Trophoblast cell (in vitro differentiated cells and primary cell): ENCODE data around the gene C9orf85. TPM values are rescaled to one million over a fixed set of nuclear protein-coding genes. Genes with fewer than 3 reads are reported as not detected.

Source experiments
- DNase-seq, 2 donors: peaks; one replicate each; pipeline ENCODE4 v3.0.0-alpha.2; 2016
- H2AFZ ChIP-seq: 2 replicates; pipeline ENCODE4 v1.6.1; 2013; ENCODE audit warnings: low read length, moderate library complexity, mild to moderate bottlenecking; ENCODE audit not compliant: insufficient read depth, poor library complexity
- H2AK5ac ChIP-seq: 2 replicates; pipeline ENCODE4 v1.6.1; 2013; ENCODE audit warnings: mild to moderate bottlenecking, low read length
- H2BK120ac ChIP-seq: 2 replicates; pipeline ENCODE4 v1.6.1; 2013; ENCODE audit warnings: low read length, mild to moderate bottlenecking, moderate library complexity; ENCODE audit not compliant: insufficient read depth, poor library complexity
- H2BK12ac ChIP-seq: 2 replicates; pipeline ENCODE4 v1.6.1; 2013; ENCODE audit warnings: mild to moderate bottlenecking, low read length, moderate library complexity
- H2BK5ac ChIP-seq: 2 replicates; pipeline ENCODE4 v1.6.1; 2013; ENCODE audit warnings: low read length, low read depth, moderate library complexity, mild to moderate bottlenecking; ENCODE audit not compliant: poor library complexity
- H3K14ac ChIP-seq: 2 replicates; pipeline ENCODE4 v1.6.1; 2013; ENCODE audit warnings: mild to moderate bottlenecking, low read length
- H3K18ac ChIP-seq: 2 replicates; pipeline ENCODE4 v1.6.1; 2013; ENCODE audit warnings: mild to moderate bottlenecking, low read length
- H3K23ac ChIP-seq: 2 replicates; pipeline ENCODE4 v1.6.1; 2013; ENCODE audit warnings: low read length
- H3K27ac ChIP-seq: 2 replicates; pipeline ENCODE4 v1.5.1; 2013; ENCODE audit warnings: low read depth, mild to moderate bottlenecking, inconsistent platforms, low read length, moderate library complexity
- H3K27me3 ChIP-seq: 2 replicates; pipeline ENCODE4 v1.6.1; 2013; ENCODE audit warnings: inconsistent platforms, mild to moderate bottlenecking, low read length, moderate library complexity; ENCODE audit not compliant: insufficient read depth
- H3K36me3 ChIP-seq, 2 experiments: 1 replicate in 1 of 2; 2 replicates in 1 of 2; pipeline ENCODE4 v1.6.1; 2013; ENCODE audit warnings: low read length in 2 of 2, mild to moderate bottlenecking in 2 of 2, moderate library complexity in 1 of 2; ENCODE audit not compliant: insufficient read depth in 2 of 2, control insufficient read depth in 1 of 2
- H3K4ac ChIP-seq: 2 replicates; pipeline ENCODE4 v1.6.1; 2013; ENCODE audit warnings: low read depth, mild to moderate bottlenecking, low read length, moderate library complexity
- H3K4me1 ChIP-seq, 2 experiments: 1 replicate in 1 of 2; 2 replicates in 1 of 2; pipeline ENCODE4 v1.6.1; 2013; ENCODE audit warnings: low read length in 2 of 2, mild to moderate bottlenecking in 2 of 2, moderate library complexity in 1 of 2; ENCODE audit not compliant: insufficient read depth in 2 of 2, control insufficient read depth in 1 of 2
- H3K4me2 ChIP-seq: 2 replicates; pipeline ENCODE4 v1.6.1; 2013; ENCODE audit warnings: inconsistent platforms, mild to moderate bottlenecking, low read length, moderate library complexity
- H3K4me3 ChIP-seq: 2 replicates; pipeline ENCODE4 v1.5.1; 2013; ENCODE audit warnings: mild to moderate bottlenecking, low read depth, low read length, inconsistent platforms
- H3K79me1 ChIP-seq: one replicate; pipeline ENCODE4 v1.6.1; 2013; ENCODE audit warnings: low read length
- H3K79me2 ChIP-seq: 2 replicates; pipeline ENCODE4 v1.6.1; 2013; ENCODE audit warnings: low read length, mild to moderate bottlenecking; ENCODE audit not compliant: control insufficient read depth, insufficient read depth, poor library complexity
- H3K9ac ChIP-seq: 2 replicates; pipeline ENCODE4 v1.6.1; 2013; ENCODE audit warnings: mild to moderate bottlenecking, low read length
- H3K9me3 ChIP-seq: 2 replicates; pipeline ENCODE4 v1.6.1; 2013; ENCODE audit warnings: low read depth, mild to moderate bottlenecking, control low read depth, inconsistent platforms, low read length; ENCODE audit not compliant: insufficient read depth
- H4K12ac ChIP-seq: 2 replicates; pipeline ENCODE4 v1.6.1; 2013; ENCODE audit warnings: low read depth, mild to moderate bottlenecking, low read length, moderate library complexity
- H4K8ac ChIP-seq: 2 replicates; pipeline ENCODE4 v1.6.1; 2013; ENCODE audit warnings: low read depth, mild to moderate bottlenecking, low read length, moderate library complexity
- H4K91ac ChIP-seq: one replicate; pipeline ENCODE4 v1.6.1; 2013; ENCODE audit warnings: low read depth, mild to moderate bottlenecking, low read length, moderate library complexity
- WGBS: extraction: QIAGEN DNeasy Blood & Tissue Kit; methylation state at CpG from one replicate; pipeline ENCODE4 v1.1.7; 2013; ENCODE audit warnings: missing lambda C conversion rate; ENCODE audit not compliant: insufficient read length, insufficient coverage; ENCODE audit errors: extremely low coverage; 5-methylcytosine and 5-hydroxymethylcytosine counted together
- polyA plus RNA-seq: library from polyadenylated mRNA; stranded (reverse); fragments of 200-250 nt; gene quantifications from 2 replicates; pipeline ENCODE4 v1.2.3, GENCODE V29; 2013

C9orf85 gene
- 9.3 and 9.5 TPM in 2 replicates for polyA plus RNA-seq

GRCh38 chr9:71911061-71911907 is at the start of gene C9orf85, which contains the start of gene ABHD17B:
Gene C9orf85 (plus strand): TSS chr9:71911639. CDS start chr9:71911735, 96 bp downstream.
Gene ABHD17B (minus strand): TSS chr9:71911193. CDS start chr9:71875080, 36,113 bp downstream.
- Histone ChIP-seq H3K14ac (peak within 1 kb of the TSS; percentile 48), H3K18ac (peak within 1 kb of the TSS; percentile 79), H4K8ac (peak within 1 kb of the TSS; percentile 76), H2AFZ (peak within 1 kb of the TSS; percentile 54), H2BK120ac (peak within 1 kb of the TSS; percentile 1), H3K9ac (peak within 1 kb of the TSS; percentile 71), H3K4me1 (peaks cover 4 to 5% of the 10 kb centered on the region in 2 experiments), H3K9me3 (no peaks in the 10 kb centered on the region), H2BK12ac (peak within 1 kb of the TSS; percentile 3), H3K79me2 (peaks cover 17% of the 10 kb centered on the region), H3K36me3 (no peaks in the 10 kb centered on the region), H4K91ac (peak within 1 kb of the TSS; percentile 50), H2BK5ac (peak within 1 kb of the TSS; percentile 32), H3K4me3 (peak within 1 kb of the TSS; percentile 83), H3K79me1 (peaks cover 11% of the 10 kb centered on the region), H3K27ac (peak within 1 kb of the TSS; percentile 74), H4K12ac (peak within 1 kb of the TSS; percentile 43), H3K4me2 (peak within 1 kb of the TSS; percentile 79), H3K4ac (peak within 1 kb of the TSS; percentile 97), H3K27me3 (no peaks in the 10 kb centered on the region), H3K23ac (peak within 1 kb of the TSS; percentile 98), H2AK5ac (no peak within 1 kb of the TSS)
- DNase-seq, result peak; percentile 99 to 100
- WGBS, result no CpG with 5 or more reads among the region's 45 CpGs

- no peak overlapping the region for H3K4ac ChIP-seq
- H2AK5ac ChIP-seq, result no peak overlapping the region
- no peak overlapping the region for H4K12ac ChIP-seq
- H3K36me3 ChIP-seq, result peaks cover 0 to 3% of the 10 kb centered on the region in 2 experiments
- no peaks in the 10 kb centered on the region for H3K4me1 ChIP-seq
- no peaks in the 10 kb centered on the region for H3K79me1 ChIP-seq
- H4K8ac ChIP-seq, result no peak overlapping the region
- no peak overlapping the region for H4K91ac ChIP-seq
- no peak overlapping the region for H2BK120ac ChIP-seq
- H3K9ac ChIP-seq, result no peak overlapping the region
- no peak overlapping the region for H2BK5ac ChIP-seq
- no peak overlapping the region for H3K27ac ChIP-seq
- H3K18ac ChIP-seq, result no peak overlapping the region
- no peaks in the 10 kb centered on the region for H3K27me3 ChIP-seq
- H3K23ac ChIP-seq, result no peak overlapping the region
- peak in 1 of 2 donors; percentile 68 for DNase-seq
- H3K4me2 ChIP-seq, result no peak overlapping the region
- no peak overlapping the region for H3K4me3 ChIP-seq
- no peak overlapping the region for H2AFZ ChIP-seq
- WGBS, result no CpG with 5 or more reads among the region's 1 CpG
- H3K9me3 ChIP-seq, result no peaks in the 10 kb centered on the region
- H3K14ac ChIP-seq, result no peak overlapping the region
- no peak overlapping the region for H2BK12ac ChIP-seq
- no peaks in the 10 kb centered on the region for H3K79me2 ChIP-seq
These were observed 47.8 kb upstream of the C9orf85 start for GRCh38 chr9:71863631-71864030.

DNA sequence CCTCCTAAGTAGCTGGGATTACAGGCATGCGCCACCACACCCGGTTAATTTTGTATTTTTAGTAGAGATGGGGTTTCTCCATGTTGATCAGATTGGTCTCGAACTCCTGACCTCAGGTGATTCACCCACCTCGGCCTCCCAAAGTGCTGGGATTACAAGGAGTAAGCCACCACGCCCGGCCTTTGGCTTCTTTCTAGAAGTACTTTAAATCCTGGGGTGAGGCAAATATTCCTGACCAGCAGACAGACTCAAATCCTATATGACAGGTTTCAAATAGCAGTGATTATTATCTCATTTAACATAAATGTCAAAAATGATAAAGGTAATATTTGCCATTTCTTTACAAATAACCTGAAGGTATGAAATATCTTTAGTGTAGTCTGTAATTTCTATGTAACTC is 36.1 kb upstream of the C9orf85 start:
- H3K23ac ChIP-seq, result no peak overlapping the region
- DNase-seq, result peak; percentile 44 to 75
- H3K27me3 ChIP-seq, result no peaks in the 10 kb centered on the region
- H2BK120ac ChIP-seq, result no peak overlapping the region
- no peak overlapping the region for H3K18ac ChIP-seq
- no CpG with 5 or more reads among the region's 6 CpGs for WGBS
- H3K4ac ChIP-seq, result no peak overlapping the region
- H3K9ac ChIP-seq, result no peak overlapping the region
- H2BK12ac ChIP-seq, result no peak overlapping the region
- H4K91ac ChIP-seq, result no peak overlapping the region
- no peak overlapping the region for H2AK5ac ChIP-seq
- H3K79me2 ChIP-seq, result peaks cover 2% of the 10 kb centered on the region
- no peaks in the 10 kb centered on the region for H3K79me1 ChIP-seq
- H3K27ac ChIP-seq, result no peak overlapping the region
- no peak overlapping the region for H3K4me2 ChIP-seq
- H4K8ac ChIP-seq, result no peak overlapping the region
- peaks cover 0 to 2% of the 10 kb centered on the region in 2 experiments for H3K36me3 ChIP-seq
- no peak overlapping the region for H2AFZ ChIP-seq
- H2BK5ac ChIP-seq, result no peak overlapping the region
- no peak overlapping the region for H3K4me3 ChIP-seq
- H3K4me1 ChIP-seq, result no peaks in the 10 kb centered on the region
- no peak overlapping the region for H3K14ac ChIP-seq
- no peaks in the 10 kb centered on the region for H3K9me3 ChIP-seq
- H4K12ac ChIP-seq, result no peak overlapping the region

GRCh38 chr9:71876106-71876505 is 35.3 kb upstream of the C9orf85 start:
- Histone ChIP-seq H3K4me3 (no peak overlapping the region), H3K9me3 (no peaks in the 10 kb centered on the region), H3K79me1 (no peaks in the 10 kb centered on the region), H2BK120ac (no peak overlapping the region), H3K9ac (no peak overlapping the region), H3K14ac (no peak overlapping the region), H3K18ac (no peak overlapping the region), H4K91ac (no peak overlapping the region), H3K79me2 (peaks cover 2% of the 10 kb centered on the region), H2AFZ (no peak overlapping the region), H3K23ac (no peak overlapping the region), H3K4me1 (no peaks in the 10 kb centered on the region), H3K27ac (no peak overlapping the region), H2BK12ac (no peak overlapping the region), H4K8ac (no peak overlapping the region), H3K4me2 (no peak overlapping the region), H3K36me3 (peaks cover 0 to 2% of the 10 kb centered on the region in 2 experiments), H3K4ac (no peak overlapping the region), H3K27me3 (no peaks in the 10 kb centered on the region), H2AK5ac (no peak overlapping the region), H4K12ac (no peak overlapping the region), H2BK5ac (no peak overlapping the region)
- DNase-seq, result no peak
- no CpG with 5 or more reads among the region's 2 CpGs for WGBS
